ENCODE results near the gene PACRG.

The PACRG gene

GRCh38 chr6:162684052-162684451, 43.7 kb upstream of the PACRG start:
- H3K4me3 ChIP-seq (ENCODE audit: low read depth, low read length): no peak overlapping the region
- no peak for TF ChIP-seq CTCF (IDR thresholded peaks at IDR 0.05; ENCODE audit: insufficient read depth, low read depth, low read length, missing control alignments)
- DNase-seq (ENCODE audit: low read depth): no peak

- no peak for TF ChIP-seq CTCF (IDR thresholded peaks at IDR 0.05; ENCODE audit: insufficient read depth, low read depth, low read length, missing control alignments)
- H3K4me3 ChIP-seq (ENCODE audit: low read depth, low read length): no peak overlapping the region
- DNase-seq (ENCODE audit: low read depth): no peak
These were observed 42.8 kb upstream of the PACRG start for GRCh38 chr6:162684961-162685360.

- DNase-seq (ENCODE audit: low read depth): no peak
- TF ChIP-seq CTCF (IDR thresholded peaks at IDR 0.05; ENCODE audit: insufficient read depth, low read depth, low read length, missing control alignments): no peak
These were observed 42.2 kb upstream of the PACRG start for GRCh38 chr6:162685586-162685985.

GRCh38 chr6:162688751-162689345, 38.9 kb upstream of the PACRG start:
- no peak for DNase-seq (ENCODE audit: low read depth)
- H3K4me3 ChIP-seq (ENCODE audit: low read depth, low read length): no peak overlapping the region
- no peak for TF ChIP-seq CTCF (IDR thresholded peaks at IDR 0.05; ENCODE audit: insufficient read depth, low read depth, low read length, missing control alignments)

More at GRCh38 chr6:162685586-162685985, 42.2 kb upstream of the PACRG start:
- no peak overlapping the region for H3K4me3 ChIP-seq (ENCODE audit: low read depth, low read length)

GRCh38 chr6:162690158-162690557, 37.6 kb upstream of the PACRG start:
- DNase-seq (ENCODE audit: low read depth): no peak
- no peak overlapping the region for H3K4me3 ChIP-seq (ENCODE audit: low read depth, low read length)
- TF ChIP-seq CTCF (IDR thresholded peaks at IDR 0.05; ENCODE audit: insufficient read depth, low read depth, low read length, missing control alignments): no peak

- no peak for DNase-seq (ENCODE audit: low read depth)
- H3K4me3 ChIP-seq (ENCODE audit: low read depth, low read length): no peak overlapping the region
- no peak for TF ChIP-seq CTCF (IDR thresholded peaks at IDR 0.05; ENCODE audit: insufficient read depth, low read depth, low read length, missing control alignments)
These were observed 29.8 kb upstream of the PACRG start for GRCh38 chr6:162697872-162698403.

GRCh38 chr6:162698440-162698839, 29.3 kb upstream of the PACRG start:
- no peak for TF ChIP-seq CTCF (IDR thresholded peaks at IDR 0.05; ENCODE audit: insufficient read depth, low read depth, low read length, missing control alignments)
- no peak for DNase-seq (ENCODE audit: low read depth)
- H3K4me3 ChIP-seq (ENCODE audit: low read depth, low read length): no peak overlapping the region
